GM12864 (cell line): Measurements from ENCODE around the gene GRAP2.
A peak's percentile ranks its signal among the peaks of the same experiment; 100 is the strongest.
"Not testable (repeated sequence)": the region's sequence is repeated elsewhere in the genome, so short reads cannot be mapped to it uniquely, and the experiment has no call there.

ENCODE experiments used
- DNase-seq: peaks from one replicate; pipeline ENCODE4 v3.0.0-alpha.2; 2011; ENCODE audit warnings: low read depth
- H3K4me3 ChIP-seq: 2 replicates; pipeline ENCODE4 v1.5.1; 2011; ENCODE audit warnings: mild to moderate bottlenecking, low read depth, low read length, control low read depth
- CTCF ChIP-seq: IDR thresholded peaks from 2 replicates; pipeline ENCODE4 v1.5.1; 2011; ENCODE audit warnings: low read depth, mild to moderate bottlenecking, moderate library complexity, low read length, control low read depth, inconsistent platforms; ENCODE audit errors: missing control alignments

Gene GRAP2

GRCh38 chr22:39900306-39901227 is at the start of gene GRAP2:
Gene GRAP2 (plus strand): TSS chr22:39901084. CDS start chr22:39947107, 46,023 bp downstream.
- peak; percentile 83 for DNase-seq
- H3K4me3 ChIP-seq: peak within 1 kb of the TSS; percentile 52
- TF ChIP-seq CTCF: no peak

- DNase-seq: no peak
- no peak for TF ChIP-seq CTCF
- no peak overlapping the region for H3K4me3 ChIP-seq
These were observed 49.1 kb upstream of the GRAP2 start for GRCh38 chr22:39851606-39852315.

DNA sequence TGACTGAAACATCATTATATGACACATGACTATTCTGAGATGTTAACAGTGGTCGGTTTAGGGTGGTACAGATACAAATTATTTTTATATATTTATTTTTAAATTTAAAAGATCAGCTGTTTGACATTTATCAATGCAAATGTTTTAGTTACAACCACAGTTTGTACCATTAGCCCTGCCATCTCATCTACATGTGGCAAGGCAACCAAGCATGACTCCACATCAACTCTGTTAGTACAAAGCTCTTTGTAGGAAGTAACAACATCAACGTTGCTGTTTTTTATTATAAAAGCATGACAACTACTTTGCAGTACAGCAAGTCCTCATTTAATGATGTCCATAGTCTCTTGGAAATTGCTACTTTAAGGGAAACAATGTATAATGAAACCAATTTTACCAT is 48.1 kb upstream of the GRAP2 start:
- TF ChIP-seq CTCF: no peak

GRCh38 chr22:39856588-39856987 is 44.3 kb upstream of the GRAP2 start:
- no peak overlapping the region for H3K4me3 ChIP-seq
- DNase-seq: no peak
- TF ChIP-seq CTCF: no peak

More for the DNA sequence above, 48.1 kb upstream of the GRAP2 start:
- no peak overlapping the region for H3K4me3 ChIP-seq
- DNase-seq: no peak

DNA sequence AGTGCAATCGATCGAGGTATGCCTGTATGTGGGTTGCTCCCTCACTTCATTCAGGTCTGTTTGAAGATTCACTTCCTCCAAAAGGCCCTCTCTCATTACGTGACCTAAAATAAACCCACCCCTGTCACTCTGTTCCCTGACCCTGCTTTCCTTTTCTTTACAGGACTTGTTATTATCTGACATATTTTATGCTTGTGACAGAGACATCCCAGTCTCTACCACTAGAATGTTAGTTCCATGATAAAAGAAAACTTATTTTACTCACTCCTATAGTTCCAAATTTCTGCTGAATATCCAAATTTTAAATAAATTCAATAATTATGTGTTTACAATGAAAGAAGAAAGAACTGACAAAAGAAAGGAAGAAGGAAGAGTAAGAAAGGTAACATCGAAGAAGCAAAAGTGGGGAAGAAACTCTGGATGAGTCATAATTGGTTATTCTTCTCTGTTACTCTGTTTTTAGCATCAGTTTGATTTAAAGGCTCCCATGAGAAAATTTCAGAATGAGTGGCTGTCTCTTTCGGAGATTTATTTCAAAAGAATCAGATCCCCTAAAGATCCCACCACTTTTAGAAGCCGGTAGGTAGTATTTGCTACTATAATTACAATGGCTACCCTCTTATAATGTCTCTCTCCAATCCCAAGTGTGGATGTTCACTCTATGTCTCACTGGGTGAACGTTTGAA is 40.8 kb upstream of the GRAP2 start:
- H3K4me3 ChIP-seq: no peak overlapping the region
- peak; percentile 48 for DNase-seq
- no peak for TF ChIP-seq CTCF

GRCh38 chr22:39868741-39869140 is 32.1 kb upstream of the GRAP2 start:
- DNase-seq: no peak
- no peak overlapping the region for H3K4me3 ChIP-seq
- TF ChIP-seq CTCF: no peak

GRCh38 chr22:39869797-39870196 is 31.1 kb upstream of the GRAP2 start:
- not testable (repeated sequence) for DNase-seq, H3K4me3 ChIP-seq
